HepG2 (cell line): ENCODE data around the gene NFE2L1. TPM values are rescaled to one million over a fixed set of nuclear protein-coding genes. Genes with fewer than 3 reads are reported as not detected.
A peak's percentile ranks its signal among the peaks of the same experiment; 100 is the strongest.

ENCODE experiments used
- FLYWCH1 ChIP-seq: sonication (generic); formaldehyde crosslinking; IDR thresholded peaks from 2 replicates; pipeline ENCODE4 v1.8.1; 2023; ENCODE audit warnings: mild to moderate bottlenecking, missing genetic modification reagents
- GZF1 ChIP-seq: sonication (generic); formaldehyde crosslinking; IDR thresholded peaks from 2 replicates; pipeline ENCODE4 v1.5.1; 2020; ENCODE audit warnings: mild to moderate bottlenecking, missing genetic modification reagents
- HNRNPH1 ChIP-seq: fragments of 200-400 bp; formaldehyde crosslinking; optimal IDR thresholded peaks from 2 replicates; pipeline ENCODE3; 2017; ENCODE audit warnings: mild to moderate bottlenecking, low read depth, low read length
- MTF1 ChIP-seq: sonication (generic); formaldehyde crosslinking; IDR thresholded peaks from 2 replicates; pipeline ENCODE4 v1.5.0; 2020; ENCODE audit warnings: missing genetic modification reagents
- NBN ChIP-seq: fragments of 450-650 bp; conservative IDR thresholded peaks from 2 replicates; pipeline ENCODE4 v1.6.1; 2017
- PHB2 ChIP-seq: fragments of 450-650 bp; IDR thresholded peaks from 2 replicates; pipeline ENCODE4 v1.6.1; 2018; ENCODE audit not compliant: partially characterized antibody
- RAD21 ChIP-seq: fragments of 450-650 bp; formaldehyde crosslinking; IDR thresholded peaks from 2 replicates; pipeline ENCODE4 v1.5.0; 2020; ENCODE audit warnings: mild to moderate bottlenecking
- RARA ChIP-seq: IDR thresholded peaks from 2 replicates; pipeline ENCODE4 v1.6.1; 2016; ENCODE audit warnings: missing genetic modification reagents, missing compliant biosample characterization
- TCF12 ChIP-seq, 2 experiments: fragments of 450-650 bp in 1 of 2; sonication (generic) in 1 of 2; formaldehyde crosslinking in 1 of 2; IDR thresholded peaks; 2 replicates each; pipeline versions ENCODE4 v1.6.1 to v1.8.0; 2017 to 2022; ENCODE audit warnings: antibody characterized with exemption in 1 of 2, mild to moderate bottlenecking in 1 of 2, missing genetic modification reagents in 1 of 2, moderate library complexity in 1 of 2
- ZNF430 ChIP-seq: sonication (generic); formaldehyde crosslinking; IDR thresholded peaks from 2 replicates; pipeline ENCODE4 v1.9.0; 2021; ENCODE audit warnings: mild to moderate bottlenecking, missing genetic modification reagents
- ZNF782 ChIP-seq: sonication (generic); formaldehyde crosslinking; IDR thresholded peaks from 2 replicates; pipeline ENCODE4 v1.4.0; 2020; ENCODE audit warnings: missing genetic modification reagents, mild to moderate bottlenecking, borderline replicate concordance
- polyA plus RNA-seq, 8 experiments: library from polyadenylated mRNA; depleted of rRNA in 3 of 8; stranded (reverse) in 7 of 8; unstranded in 1 of 8; fragments of >200 nt; fragmentation: Illumina TruSeq in 4 of 8; extraction: Trizol in 4 of 8; gene quantifications; 2 replicates each; pipeline versions ENCODE4 v1.2.1 to v1.2.3, GENCODE V29; 2011 to 2016; ENCODE audit warnings: low read depth in 4 of 8, missing spikeins in 1 of 8, mixed read lengths in 1 of 8; ENCODE audit not compliant: insufficient read depth in 1 of 8
- total RNA-seq, 5 experiments: library from RNA; depleted of rRNA; stranded (reverse); fragments of >200 nt; fragmentation: Illumina TruSeq; extraction: Trizol; gene quantifications; 2 replicates each; pipeline ENCODE4 v1.2.3, GENCODE V29; 2016; ENCODE audit warnings: low read depth in 1 of 5
- TF ChIP-seq, protein P1 (sequence below): sonication (generic); formaldehyde crosslinking; conservative IDR thresholded peaks from 2 replicates; pipeline ENCODE4 v1.8.0; 2022; ENCODE audit warnings: mild to moderate bottlenecking, moderate library complexity, missing genetic modification reagents
- TF ChIP-seq, protein P2 (sequence below): IDR thresholded peaks from 2 replicates; pipeline ENCODE4 v1.6.1; 2012; ENCODE audit warnings: inconsistent platforms
- TF ChIP-seq, protein P3 (sequence below), 2 experiments: sonication (generic) in 1 of 2; formaldehyde crosslinking in 1 of 2; IDR thresholded peaks; 2 replicates each; pipeline versions ENCODE4 v1.4.0 to v1.6.1; 2018 to 2020; ENCODE audit warnings: missing genetic modification reagents in 2 of 2, borderline replicate concordance in 1 of 2, low read depth in 1 of 2, mild to moderate bottlenecking in 1 of 2, missing biosample characterization in 1 of 2
- TF ChIP-seq, protein P4 (sequence below): sonication (generic); formaldehyde crosslinking; IDR thresholded peaks from 2 replicates; pipeline ENCODE4 v1.4.0; 2020; ENCODE audit warnings: missing genetic modification reagents, borderline replicate concordance
- TF ChIP-seq, protein P5 (sequence below): sonication (generic); formaldehyde crosslinking; IDR thresholded peaks from 2 replicates; pipeline ENCODE4 v1.8.1; 2023; ENCODE audit warnings: mild to moderate bottlenecking, missing genetic modification reagents, borderline replicate concordance
- TF ChIP-seq, protein P6 (sequence below): sonication (generic); formaldehyde crosslinking; IDR thresholded peaks from 2 replicates; pipeline ENCODE4 v1.5.0; 2020; ENCODE audit warnings: missing genetic modification reagents

NFE2L1 gene
- total and polyA plus RNA-seq, 2 of the 13 experiments (the other 11 are each of a cell fraction or from before 2014, with no cell fraction given), result 67.0 to 234 TPM

DNA sequence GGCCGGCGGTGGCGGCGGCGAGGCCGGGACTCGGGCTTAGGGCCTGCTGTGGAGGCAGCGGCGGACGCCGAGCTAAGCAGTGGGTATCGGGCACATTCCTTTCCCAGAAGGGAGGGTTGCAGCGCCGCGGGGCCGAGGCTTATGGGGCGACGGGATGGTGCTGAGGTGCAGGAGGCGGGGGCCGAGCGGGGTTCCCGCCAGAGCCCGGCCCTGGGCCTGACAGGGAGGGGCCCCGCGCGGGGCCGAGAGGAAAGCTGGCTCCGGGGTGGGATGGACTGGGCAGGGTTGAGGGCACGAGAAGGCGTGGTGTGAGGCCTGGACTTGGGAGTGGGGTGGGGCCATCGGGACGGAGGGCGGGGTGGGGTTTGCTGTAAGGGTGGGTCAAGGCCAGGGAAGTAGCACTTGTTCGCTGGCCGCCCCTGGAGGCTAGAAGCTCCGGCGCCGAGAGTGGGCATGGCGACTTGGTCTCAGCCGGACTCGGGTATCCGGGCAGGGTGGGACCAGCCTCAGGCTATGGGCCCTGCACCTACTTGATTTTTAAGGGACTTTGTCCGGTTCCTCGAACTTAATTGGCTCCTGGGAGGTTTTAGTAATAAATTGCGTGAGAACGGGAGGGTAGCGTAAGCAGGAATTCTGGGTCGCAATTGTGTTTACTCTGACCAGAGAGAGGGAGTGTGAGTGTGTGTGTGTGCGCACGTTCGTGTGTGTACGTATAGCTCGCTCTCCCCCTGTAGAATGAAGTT is 396 bp downstream of the NFE2L1 start (continued):
- TF ChIP-seq, protein P1, sequence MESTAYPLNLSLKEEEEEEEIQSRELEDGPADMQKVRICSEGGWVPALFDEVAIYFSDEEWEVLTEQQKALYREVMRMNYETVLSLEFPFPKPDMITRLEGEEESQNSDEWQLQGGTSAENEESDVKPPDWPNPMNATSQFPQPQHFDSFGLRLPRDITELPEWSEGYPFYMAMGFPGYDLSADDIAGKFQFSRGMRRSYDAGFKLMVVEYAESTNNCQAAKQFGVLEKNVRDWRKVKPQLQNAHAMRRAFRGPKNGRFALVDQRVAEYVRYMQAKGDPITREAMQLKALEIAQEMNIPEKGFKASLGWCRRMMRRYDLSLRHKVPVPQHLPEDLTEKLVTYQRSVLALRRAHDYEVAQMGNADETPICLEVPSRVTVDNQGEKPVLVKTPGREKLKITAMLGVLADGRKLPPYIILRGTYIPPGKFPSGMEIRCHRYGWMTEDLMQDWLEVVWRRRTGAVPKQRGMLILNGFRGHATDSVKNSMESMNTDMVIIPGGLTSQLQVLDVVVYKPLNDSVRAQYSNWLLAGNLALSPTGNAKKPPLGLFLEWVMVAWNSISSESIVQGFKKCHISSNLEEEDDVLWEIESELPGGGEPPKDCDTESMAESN (CRISPR knock-in tag), result peak; percentile 83
- TF ChIP-seq, protein P2, sequence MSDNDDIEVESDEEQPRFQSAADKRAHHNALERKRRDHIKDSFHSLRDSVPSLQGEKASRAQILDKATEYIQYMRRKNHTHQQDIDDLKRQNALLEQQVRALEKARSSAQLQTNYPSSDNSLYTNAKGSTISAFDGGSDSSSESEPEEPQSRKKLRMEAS, result peak; percentile 67
- TF ChIP-seq NBN (no peak), ZNF430 (peak; percentile 88; the same call in 1 of the 2 replicates), ZNF782 (CRISPR knock-in tag) (0 out of 2 replicates have a peak, but pooled peaks have one; percentile 22), PHB2 (no peak), RARA (CRISPR knock-in tag) (peak; percentile 86), FLYWCH1 (CRISPR knock-in tag) (no peak), HNRNPH1 (no peak), MTF1 (CRISPR knock-in tag) (no peak), RAD21 (peak; percentile 75), TCF12 (IDR thresholded peaks at IDR 0.05) (no peak), TCF12 (CRISPR knock-in tag; IDR thresholded peaks at IDR 0.05) (peak; percentile 61), GZF1 (CRISPR knock-in tag) (no peak)
- TF ChIP-seq, protein P3, sequence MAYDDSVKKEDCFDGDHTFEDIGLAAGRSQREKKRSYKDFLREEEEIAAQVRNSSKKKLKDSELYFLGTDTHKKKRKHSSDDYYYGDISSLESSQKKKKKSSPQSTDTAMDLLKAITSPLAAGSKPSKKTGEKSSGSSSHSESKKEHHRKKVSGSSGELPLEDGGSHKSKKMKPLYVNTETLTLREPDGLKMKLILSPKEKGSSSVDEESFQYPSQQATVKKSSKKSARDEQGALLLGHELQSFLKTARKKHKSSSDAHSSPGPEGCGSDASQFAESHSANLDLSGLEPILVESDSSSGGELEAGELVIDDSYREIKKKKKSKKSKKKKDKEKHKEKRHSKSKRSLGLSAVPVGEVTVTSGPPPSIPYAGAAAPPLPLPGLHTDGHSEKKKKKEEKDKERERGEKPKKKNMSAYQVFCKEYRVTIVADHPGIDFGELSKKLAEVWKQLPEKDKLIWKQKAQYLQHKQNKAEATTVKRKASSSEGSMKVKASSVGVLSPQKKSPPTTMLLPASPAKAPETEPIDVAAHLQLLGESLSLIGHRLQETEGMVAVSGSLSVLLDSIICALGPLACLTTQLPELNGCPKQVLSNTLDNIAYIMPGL (CRISPR knock-in tag; IDR thresholded peaks at IDR 0.05; ENCODE audit: borderline replicate concordance in 1 of 2, low read depth in 1 of 2), result peak; percentile 72 to 90
- TF ChIP-seq, protein P4, sequence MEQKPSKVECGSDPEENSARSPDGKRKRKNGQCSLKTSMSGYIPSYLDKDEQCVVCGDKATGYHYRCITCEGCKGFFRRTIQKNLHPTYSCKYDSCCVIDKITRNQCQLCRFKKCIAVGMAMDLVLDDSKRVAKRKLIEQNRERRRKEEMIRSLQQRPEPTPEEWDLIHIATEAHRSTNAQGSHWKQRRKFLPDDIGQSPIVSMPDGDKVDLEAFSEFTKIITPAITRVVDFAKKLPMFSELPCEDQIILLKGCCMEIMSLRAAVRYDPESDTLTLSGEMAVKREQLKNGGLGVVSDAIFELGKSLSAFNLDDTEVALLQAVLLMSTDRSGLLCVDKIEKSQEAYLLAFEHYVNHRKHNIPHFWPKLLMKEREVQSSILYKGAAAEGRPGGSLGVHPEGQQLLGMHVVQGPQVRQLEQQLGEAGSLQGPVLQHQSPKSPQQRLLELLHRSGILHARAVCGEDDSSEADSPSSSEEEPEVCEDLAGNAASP (CRISPR knock-in tag), result peak; percentile 59
- TF ChIP-seq, protein P5, sequence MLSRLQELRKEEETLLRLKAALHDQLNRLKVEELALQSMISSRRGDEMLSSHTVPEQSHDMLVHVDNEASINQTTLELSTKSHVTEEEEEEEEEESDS, result 0 out of 2 replicates have a peak, but pooled peaks have one; percentile 67
- TF ChIP-seq, protein P6, sequence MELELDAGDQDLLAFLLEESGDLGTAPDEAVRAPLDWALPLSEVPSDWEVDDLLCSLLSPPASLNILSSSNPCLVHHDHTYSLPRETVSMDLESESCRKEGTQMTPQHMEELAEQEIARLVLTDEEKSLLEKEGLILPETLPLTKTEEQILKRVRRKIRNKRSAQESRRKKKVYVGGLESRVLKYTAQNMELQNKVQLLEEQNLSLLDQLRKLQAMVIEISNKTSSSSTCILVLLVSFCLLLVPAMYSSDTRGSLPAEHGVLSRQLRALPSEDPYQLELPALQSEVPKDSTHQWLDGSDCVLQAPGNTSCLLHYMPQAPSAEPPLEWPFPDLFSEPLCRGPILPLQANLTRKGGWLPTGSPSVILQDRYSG (CRISPR knock-in tag), result no peak; the same call in 1 of the 2 replicates
